ENCODE data around the gene KLF15.

The KLF15 gene

DNA sequence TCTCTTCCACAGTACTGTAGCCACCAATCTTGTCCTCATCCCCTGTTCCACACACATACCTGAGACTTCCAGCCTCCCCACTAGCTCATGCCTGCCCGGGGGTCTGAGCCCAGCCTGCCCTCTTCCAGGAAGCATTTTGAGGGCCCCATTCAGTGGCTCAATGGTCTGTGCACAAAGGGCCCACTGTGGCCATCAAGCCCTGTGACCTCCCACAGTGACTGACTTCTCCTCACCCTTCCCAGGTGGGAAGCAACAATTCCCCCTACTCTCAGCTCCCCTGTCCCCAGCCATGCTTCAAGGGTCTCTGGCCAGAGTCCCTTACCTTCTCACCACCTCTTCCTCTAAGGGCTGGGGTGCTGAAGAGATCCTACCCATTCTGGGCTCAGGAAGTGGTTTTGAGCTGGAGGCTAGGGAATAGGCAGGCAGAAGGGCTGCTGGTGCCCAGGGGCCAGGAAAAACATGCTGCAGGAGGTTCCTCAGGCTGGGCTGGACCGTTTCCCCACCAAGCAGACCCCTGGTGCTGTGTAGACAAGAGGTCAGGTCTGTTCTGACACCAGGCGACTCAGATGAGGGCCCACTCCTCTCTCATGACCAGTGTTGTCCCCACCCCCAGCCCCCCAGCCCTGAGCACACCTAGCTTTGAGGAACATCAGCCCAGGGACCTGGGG, 3.0 kb upstream of the KLF15 start:
- DNase-seq, result no peak

DNA sequence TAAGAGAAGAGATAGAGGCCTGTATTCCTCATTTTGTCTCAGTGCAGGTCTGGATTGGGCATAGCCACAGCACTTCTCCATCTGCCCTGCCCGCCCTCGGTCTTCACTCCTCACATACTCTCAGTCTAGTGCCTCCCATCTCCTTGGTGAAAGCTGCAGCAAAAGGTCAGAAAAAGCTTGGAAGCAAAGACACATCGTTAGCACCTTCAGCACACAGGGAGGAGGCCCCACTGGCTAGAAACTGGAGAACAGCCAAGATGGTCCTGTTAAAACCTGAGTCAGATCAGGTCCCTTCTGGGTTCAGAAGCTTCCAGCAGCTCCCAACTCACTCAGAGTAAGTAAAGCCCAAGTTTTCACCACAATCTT, 1.6 kb upstream of the KLF15 start:
- DNase-seq, result no peak

DNA sequence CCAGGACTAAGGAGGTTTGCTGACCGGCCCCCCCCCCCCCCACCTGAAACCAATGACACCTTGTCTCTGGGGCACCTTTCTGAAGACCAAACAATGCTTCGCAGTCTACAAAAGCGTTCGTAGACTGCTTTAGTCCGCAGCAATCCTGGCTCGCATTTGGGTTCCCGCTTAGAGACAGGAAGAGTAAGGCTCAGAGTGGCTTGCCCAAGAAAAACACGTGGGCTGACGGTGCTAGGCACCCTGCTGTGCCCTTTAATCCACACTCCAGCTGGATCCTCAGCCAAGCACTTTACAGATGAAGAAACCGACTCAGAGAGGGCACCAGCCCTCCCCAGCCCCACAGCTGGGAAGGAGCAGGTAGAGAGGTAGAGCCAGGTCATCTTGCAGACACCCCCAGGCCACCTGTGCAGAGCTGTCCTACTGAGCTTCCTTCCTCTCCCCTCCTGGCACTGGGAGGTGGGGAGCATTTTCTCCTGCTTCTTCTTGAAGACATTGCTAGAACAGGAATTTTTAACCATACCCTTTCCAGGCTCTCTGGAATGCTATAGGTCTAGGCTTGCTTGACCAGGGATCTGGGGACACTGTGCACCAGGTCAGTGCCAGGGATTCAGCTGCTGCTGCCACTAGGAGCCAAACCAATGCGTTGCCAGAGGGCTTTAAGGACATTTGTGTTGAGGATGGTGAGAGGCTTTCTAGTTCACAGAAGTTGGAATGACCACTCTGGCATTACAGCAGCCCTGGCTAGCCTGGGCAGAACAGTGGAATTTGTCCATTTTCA, 1.0 kb upstream of the KLF15 start:
- DNase-seq, result no peak

DNA sequence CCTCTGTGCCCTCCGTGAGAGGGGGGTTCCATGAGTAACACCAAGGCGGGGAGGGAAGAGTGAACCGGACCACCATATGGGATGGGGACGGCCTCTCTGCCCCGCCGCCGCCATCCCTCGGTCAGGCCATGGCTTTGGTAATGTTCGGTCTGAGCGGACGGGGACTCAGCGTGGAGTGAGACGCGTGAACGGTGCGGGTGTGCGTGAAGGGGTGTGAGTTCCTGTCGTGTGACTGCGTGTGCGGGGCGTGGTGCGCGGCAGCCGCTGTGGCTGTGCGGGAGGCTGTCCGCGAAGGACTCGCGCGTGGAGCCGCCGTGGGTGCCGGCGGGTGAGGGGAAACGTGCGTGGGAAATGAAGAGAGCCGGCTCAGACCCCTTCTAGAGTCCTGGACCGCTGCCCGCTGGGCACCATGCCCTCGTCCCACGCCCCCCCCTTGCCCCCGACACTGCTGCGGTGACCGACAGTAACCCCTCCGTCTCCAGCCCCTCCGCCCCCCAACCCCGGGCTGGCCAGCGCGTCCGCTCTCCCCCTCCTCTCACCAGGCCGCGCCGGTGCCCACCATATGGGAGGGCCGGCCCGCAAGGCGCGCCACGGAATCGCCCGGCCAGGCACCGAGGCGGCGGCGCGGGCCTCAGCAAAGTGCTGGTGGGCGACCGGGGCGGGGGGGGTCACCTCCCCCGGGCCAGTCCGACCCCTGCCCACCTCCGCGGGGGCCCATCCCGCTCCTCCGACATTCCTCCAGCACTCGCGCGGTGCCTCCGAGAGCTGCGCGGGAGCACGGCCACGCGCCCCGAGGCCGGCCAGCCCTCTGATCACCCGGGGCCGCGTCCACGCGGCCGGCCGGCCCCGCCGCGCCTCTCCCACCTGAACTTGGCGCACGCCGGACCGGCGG, 589 bp downstream of the KLF15 start:
- no peak for DNase-seq

DNA sequence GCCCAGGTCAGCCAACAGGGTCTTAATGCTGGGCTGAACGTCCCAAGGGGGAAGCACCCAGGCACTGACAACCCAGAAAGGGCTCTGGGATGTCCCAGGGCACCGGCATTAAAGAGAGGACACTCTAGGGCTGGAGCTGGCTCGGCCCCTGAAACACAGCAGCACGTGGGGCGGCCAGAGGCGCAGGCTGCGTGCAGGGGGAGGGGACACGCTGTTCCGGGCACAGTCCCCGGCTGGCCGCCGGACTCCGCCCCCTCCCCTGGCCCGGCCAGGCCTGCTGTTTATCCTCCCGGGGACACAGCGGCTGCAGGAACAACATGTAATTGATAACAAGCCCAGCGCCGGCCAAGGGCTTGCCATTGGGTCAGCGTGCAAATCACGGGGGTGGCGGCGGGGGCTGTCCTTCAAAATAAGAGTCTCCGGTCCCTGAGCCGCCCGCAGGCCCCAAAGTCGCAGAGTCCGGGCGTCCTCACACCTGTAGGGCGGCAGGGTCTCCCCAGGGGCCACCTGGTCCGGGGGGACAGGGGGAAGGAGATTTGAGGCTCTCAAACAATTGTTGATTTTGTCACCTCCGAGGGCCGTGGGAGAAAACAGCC, 1.3 kb downstream of the KLF15 start:
- peak; percentile 8 for DNase-seq

DNA sequence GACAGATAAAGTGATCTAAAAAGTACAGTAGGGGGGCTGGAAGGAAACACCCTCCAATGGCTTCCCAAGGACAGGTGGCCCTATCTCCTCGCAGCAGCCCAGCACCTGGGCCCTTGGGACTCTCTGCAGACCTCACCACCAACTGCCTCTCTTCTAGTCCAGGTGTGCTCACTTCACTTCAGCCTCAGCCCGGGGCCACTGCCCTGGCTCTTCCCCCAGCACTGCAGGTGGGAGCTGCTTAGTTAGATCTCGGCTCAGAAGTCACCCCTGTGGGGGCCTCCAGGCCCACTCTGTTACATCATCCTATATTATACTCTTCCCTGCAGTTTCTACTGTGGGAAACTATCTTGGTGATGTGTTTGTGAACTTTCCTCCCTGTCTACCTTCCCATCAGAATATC, 2.0 kb downstream of the KLF15 start:
- DNase-seq, result no peak

DNA sequence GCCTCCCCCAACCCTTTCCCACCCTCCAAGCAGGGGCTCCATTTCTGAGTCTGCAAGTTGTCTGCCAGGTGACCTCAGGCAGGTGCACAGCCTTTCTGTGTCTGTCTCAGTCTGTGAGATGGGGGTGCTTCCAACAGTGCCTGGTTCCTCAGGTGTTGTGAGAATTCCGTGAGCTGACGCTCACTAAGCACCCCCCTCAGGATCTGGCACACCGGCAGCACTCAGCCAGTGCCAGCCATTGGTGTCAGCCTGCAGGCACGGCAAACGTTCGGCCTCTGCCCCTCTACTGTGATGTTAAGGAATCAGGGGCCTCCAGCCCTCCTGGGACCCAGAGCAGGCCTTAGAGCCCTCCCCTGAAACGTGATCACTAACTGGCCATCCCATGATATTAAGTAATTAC, 2.4 kb downstream of the KLF15 start:
- DNase-seq, result no peak

DNA sequence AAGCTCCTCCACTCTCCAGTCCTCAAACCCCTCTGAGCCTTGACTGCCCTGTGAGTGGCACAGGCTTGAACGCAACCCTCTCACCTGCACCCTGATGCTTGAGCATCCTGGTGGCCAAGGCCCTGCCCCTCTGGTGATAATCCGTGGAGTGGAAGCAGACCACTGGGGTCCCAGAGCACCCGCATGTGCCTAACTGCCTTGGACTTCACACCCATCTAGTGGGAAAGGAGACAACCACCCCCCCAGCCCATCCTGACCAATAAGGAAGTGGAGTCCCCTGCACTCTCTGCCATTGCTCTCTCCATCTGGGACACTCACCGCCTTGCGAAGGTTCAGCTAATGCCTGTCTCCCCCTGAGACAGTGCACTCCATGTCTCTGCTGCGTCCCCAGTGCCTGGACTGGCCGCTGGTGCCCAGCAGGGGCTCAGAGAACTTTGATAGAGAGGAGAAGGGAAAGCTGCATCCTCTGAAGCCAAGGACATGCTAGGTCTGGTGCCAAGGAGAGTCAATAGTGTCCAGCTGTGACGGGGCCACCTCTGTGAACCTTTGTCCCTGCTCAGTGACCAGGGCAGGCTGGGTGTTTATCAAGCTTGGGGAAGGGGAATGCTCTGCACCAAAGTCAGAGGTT, 3.4 kb downstream of the KLF15 start:
- no peak for DNase-seq

DNA sequence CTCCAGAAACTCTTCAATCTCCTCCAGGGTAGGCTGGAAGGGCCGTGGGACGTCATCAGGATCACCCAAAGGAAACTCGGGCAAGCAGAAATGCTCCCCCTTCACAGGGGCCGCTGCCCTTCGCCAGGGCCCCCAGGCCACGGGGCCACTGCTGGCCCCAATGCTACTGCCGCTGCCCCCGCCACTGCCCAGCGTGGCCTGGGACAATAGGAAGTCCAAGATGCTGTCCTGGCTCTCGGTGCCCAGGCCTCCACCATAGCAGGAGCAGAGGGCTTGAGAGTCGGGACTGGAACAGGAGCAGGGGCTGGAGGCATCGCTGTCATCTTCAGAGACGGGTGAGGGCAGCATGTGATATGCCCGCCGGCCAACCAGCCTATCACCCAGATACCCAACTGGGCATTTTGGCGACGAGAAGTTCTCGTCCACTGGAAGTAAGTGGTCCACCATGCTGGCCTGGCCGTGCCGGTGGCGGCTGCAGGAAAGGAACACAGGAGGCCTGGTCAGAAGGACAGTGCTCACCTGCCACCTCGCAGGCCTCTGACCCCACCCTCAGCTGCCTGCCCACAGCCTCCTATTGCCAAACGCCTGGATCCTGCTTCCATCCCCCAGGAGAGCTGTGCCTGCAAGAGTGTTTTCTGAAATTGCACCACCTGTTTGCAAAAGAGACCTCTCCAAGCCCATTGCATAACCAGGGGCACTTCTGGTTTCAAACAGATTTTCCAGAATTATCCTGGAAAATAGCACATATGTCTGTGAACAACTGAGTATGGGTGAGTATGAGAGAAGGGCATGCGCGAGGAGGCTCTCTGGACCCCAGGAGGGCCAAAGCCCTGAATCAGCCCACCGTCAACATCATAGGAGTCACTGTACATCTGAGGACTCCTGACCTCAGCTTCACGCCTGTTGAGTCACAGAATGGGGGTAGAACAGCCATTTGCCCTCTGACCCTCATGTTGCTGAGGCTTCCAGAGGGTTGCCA, 4.4 kb downstream of the KLF15 start:
- no peak for DNase-seq

DNA sequence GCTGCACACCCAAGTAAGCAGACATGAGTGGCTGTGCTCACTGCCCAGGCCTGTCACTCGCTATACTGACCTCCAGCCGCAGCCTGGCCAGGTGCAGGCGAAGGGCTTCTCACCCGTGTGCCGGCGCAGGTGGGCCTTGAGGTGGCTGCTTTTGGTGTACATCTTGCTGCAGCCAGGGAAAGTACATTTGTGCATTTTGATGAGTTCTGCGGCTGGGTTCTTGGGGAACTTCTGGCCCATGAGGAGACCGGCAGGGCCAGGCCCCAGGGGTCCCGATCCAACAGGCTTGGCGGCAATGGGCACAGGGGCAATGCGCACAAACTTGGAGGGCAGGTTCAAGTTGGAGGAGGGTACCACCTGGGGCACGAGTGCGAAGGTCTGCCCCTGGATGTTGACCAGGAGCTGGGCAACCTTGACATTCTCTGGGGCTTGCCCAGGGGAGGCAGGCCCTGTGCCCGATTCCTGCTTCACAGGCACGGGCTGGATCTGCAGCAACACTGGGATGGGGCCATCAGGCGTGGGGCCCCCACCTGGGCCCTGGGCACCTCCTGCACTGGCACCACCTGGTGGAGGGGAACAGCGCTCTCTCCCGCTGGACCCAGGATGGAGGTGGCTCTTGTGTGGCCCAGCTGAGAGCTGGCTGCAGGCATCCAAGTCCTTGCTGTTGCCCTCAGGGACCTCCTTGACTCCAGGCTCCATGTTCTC, 5.3 kb downstream of the KLF15 start:
- no peak for DNase-seq

DNA sequence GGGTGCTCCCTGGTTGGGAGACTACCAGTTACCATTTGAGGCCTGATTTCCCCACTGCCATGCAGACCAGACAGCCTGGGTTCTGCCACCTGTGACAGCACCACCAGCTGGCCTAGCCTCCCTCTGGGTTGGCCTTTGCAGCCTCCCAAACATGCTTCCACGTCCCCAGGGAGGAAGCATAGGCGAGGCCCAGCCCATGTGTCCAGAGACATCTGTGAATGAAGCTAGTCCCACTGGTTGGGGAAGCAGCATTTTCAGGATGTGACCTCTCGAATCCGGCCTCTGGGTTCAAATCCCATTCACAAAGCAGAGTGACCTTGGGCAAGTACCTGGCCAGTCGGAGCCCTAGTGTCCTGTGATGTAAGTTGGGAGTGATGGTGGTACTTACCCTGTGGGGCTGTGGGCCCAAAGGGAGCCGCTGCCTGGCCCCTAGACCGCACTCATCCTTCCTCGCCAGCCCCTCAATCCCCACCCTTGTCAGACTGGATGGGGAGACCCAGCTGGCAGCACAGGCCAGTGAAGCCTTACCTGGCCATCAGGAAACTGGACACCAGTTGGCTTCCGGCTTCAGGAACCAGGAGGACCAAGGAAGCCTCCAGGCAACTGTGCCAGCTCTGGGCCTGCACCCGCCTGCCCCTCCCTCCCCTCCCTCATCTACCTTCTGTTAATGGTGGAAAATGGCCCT, 6.0 kb downstream of the KLF15 start:
- DNase-seq, result no peak

DNA sequence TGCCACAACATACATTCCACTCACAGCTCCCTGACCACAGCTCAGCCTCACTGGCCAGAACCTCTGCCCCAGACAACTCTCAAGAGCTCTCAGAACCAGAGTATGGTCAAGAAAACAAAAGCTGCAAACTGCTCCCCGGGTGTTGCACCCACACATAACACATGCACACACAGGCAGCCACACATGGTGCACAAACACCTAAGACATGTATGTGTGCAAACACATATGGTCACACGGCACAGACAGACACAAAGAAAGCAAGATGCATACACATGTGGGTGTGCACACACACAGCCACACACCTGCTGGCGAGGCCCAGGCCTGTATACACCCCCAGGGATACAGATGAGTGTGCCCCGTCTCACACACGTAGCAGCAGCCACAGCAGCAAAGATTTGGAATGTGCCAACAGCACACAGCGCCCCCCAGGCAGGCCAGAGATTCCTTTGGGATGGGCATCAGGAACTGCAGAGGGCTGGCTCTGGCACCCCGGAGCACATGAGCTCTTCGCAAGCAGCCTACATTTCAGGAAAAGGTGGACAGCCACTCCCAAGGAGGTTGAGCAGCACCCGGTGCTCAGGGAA, 6.6 kb downstream of the KLF15 start:
- DNase-seq, result no peak

DNA sequence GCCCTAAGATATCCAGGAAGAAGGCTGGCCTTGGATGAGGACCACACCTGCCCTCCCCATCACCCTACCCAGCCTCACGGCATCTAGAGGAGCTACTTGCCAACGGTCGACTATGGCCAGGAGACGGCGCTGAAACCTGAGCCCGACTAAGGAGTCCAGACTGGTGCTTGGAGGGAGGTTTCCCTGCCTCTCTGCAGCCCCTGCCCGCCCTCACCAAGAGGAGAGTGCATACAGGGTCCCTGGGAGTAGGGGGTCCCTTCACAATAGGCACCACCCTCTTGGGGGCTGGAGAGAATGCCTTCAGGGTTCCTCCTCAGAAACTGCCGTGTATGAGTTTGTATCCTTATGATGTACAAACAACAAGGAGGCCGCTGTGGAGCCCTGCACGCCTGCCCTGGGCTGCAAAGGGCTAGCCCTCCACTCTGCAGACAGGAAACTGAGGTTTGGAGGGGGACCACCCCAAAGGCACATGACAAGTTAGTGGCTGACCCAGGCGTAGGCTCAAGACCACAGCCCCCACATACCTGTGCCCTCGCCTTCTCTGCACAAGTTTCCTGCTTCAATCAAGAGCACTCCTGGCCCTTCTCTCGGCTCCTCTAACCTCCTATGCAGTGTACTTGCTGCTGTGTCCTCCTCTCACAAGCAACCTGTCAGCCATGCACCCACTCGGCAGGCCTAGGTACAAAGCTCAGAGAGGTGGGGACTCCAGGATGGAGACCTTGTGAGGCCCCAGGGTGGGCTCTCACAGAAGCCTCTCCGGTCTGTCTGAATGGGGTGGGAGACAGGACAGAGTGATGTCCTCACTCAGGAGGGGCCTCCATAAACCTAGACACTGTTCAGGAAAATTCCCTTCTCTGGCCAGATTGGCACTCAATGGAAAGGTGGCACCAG, 7.4 kb downstream of the KLF15 start:
- no peak for DNase-seq

DNA sequence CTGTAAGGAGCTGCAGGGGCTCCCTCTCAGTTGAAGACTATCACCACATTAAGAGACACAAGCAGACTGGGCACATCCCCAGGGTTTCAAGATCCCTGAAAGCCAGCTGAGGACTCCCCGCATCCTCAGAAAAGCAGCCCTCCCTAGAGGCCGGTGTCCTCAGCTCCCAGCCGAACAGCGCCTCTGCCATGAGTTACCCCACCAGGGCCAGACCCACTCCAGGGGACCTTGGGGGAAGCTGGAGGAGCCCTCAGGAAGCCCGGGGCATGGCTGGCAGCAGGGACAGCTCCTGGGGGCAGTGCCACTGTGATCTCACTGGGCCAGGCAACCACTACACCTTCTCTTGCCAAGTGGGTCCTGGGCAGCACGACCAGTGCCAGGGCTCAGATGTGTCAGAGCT, 8.1 kb downstream of the KLF15 start:
- no peak for DNase-seq

DNA sequence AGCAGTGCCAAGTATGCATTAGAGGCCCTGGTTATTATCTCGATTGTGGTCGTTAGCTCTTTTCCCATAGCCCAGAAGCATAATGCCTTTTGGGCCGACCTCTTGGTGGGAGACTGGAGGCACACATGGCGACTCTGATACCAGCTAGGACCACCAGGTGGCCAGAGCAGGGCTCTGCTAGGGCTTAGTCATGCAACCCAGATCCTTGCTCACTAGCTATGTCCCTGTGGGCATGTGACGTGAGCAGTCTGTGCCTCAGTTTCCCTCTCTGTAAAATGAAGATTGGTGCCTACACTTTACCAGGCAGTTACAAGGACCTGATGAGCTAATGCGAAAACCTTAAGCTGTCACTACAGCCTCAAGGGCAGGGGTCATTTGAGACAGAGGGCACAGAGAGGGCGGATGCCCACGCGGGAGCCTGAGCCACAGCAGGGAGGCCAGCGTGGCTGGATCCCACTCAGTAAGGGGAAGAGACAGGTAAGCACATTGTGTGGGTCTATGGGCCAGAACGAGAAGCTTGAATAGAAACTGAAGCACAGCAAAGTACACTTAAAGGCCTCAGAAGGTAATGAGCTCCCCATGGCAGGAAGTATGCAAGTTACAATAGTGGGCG, 8.8 kb downstream of the KLF15 start:
- DNase-seq, result no peak

DNA sequence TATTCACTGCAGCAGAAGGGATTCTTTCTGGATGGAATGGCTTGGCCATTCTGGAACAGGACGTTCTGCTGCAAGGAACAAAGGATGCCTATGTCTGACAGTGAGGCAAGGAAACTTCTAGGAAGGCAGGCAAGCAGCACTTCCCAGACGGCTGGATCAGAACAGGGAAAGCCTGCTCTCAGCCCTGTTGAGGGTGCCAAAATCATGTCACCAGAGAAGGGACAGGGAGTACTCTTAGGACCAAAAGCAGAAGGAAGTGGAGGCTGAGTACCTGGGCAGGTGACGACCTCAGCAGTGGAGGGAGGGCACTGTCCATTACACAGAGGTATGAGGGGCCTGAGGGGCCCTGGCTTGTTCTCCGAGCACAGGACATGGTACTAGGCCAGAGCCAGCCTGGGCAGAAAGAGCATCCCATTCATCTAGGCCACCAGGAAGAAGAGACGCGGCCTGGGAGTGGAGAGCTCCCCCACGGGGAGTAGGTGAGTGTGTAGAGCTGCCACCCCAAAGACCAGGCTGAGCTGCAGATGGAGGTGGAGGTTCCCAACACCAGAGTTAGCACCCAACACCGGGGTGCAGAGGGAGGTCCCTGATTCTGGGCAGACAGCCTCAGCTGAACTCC, 9.6 kb downstream of the KLF15 start:
- no peak for DNase-seq

DNA sequence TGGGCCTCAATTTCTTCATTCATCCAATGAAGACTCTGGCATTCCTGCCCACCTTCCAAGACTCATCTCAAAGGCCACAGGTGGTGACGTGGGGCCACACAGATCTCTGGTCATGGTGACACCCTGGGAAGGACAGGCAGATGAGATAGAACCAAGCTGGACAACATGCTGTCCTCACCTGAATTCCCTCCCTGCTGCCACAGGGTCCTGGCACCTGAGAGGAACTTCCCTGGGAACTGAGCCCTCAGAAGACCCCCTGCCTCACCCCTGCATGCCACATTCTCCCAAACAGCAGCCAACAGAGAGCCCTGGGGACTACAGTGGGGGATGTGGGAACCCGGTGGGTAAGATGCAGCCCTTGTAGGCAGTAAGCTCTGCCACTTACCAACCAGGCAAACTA, 10.7 kb downstream of the KLF15 start:
- no peak for DNase-seq
